HG02759 (cell line): ENCODE measurements around the gene ANKRD34A.
A peak's percentile ranks its signal among the peaks of the same experiment; 100 is the strongest.

ENCODE experiments used
- ATAC-seq: cut with Tn5 transposase; IDR thresholded peaks from one replicate; pipeline ENCODE4 v1.9.1; 2021; ENCODE audit warnings: mild to moderate bottlenecking, moderate library complexity; ENCODE audit not compliant: unreplicated experiment

ANKRD34A gene

GRCh38 chr1:145964328-145965118 lies at the start of gene ANKRD34A, which contains the start of gene POLR3GL:
TSS of gene ANKRD34A (minus strand) at chr1:145964575. CDS start at chr1:145961759, 2,816 bp downstream.
TSS of gene POLR3GL (plus strand) at chr1:145964690. CDS start at chr1:145974866, 10,176 bp downstream.
- ATAC-seq, result peak; percentile 90

DNA sequence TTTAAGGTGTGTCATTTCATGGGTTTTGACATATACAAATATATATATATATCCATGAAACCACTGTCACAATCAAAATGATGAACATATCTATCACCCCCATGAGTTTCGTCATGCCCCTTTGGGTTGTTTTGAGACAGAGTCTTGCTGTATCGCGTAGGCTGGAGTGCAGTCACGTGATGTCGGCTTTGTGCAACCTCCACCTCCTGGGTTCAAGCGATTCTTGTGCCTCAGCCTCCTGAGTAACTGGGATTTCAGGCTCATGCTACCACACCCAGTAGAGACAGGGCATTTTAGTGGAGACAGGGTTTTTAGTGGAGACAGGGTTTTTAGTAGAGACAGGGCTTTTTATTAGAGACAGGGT lies 49.2 kb upstream of the ANKRD34A start:
- ATAC-seq, result no peak

- no peak for ATAC-seq
Observed at GRCh38 chr1:146012703-146013558, 48.6 kb upstream of the ANKRD34A start.

DNA sequence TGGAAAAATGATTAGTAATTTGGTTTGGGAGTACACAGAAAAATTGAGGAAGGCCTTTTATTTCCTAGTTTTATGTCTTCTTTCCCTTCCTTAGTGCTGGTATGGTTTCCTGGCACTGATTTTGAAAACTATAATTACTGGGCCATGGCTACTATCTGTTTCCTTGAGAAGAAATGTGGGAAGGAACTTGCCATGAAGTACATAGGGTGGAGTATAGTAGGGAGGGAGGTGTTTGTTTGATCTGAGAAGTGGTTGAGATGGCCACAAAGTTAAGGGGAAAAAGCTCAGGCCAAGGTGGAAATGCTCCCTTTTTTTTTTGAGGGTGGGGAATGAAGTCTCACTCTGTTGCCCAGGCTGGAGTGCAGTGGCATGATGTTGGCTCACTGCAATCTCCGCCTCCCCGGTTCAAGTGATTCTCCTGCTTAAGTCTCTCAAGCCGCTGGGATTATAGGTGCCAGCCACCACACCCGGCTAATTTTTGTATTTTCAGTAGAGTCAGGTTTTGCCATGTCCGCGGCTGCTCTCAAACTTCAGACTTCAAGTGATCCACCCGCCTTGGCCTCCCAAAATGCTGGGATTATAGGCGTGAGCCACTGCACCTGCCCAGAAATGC lies 45.9 kb upstream of the ANKRD34A start:
- ATAC-seq, result no peak

GRCh38 chr1:146007489-146008133 lies 43.2 kb upstream of the ANKRD34A start:
- no peak for ATAC-seq

DNA sequence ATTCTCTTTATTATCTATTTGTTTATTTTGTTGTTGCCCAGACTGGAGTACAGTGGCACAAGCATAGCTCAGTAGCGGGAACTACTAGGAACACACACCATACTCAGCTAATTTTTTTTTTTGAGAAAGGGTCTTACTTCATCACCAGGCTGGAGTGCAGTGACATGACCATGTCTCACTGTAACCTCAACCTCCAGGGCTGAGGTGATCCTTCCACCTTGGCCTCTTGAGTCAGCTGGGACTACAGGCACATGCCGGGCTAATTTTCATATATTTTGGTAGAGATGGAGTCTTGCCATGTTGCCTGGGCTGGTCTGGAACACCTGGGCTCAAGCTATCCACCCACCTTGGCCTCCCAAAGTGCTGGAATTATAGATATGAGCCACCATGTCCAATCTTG lies 37.3 kb upstream of the ANKRD34A start:
- no peak for ATAC-seq

- no peak for ATAC-seq
Observed at GRCh38 chr1:145999321-146000024, 35.1 kb upstream of the ANKRD34A start.

GRCh38 chr1:145997718-145998023 lies 33.3 kb upstream of the ANKRD34A start:
- ATAC-seq, result no peak

DNA sequence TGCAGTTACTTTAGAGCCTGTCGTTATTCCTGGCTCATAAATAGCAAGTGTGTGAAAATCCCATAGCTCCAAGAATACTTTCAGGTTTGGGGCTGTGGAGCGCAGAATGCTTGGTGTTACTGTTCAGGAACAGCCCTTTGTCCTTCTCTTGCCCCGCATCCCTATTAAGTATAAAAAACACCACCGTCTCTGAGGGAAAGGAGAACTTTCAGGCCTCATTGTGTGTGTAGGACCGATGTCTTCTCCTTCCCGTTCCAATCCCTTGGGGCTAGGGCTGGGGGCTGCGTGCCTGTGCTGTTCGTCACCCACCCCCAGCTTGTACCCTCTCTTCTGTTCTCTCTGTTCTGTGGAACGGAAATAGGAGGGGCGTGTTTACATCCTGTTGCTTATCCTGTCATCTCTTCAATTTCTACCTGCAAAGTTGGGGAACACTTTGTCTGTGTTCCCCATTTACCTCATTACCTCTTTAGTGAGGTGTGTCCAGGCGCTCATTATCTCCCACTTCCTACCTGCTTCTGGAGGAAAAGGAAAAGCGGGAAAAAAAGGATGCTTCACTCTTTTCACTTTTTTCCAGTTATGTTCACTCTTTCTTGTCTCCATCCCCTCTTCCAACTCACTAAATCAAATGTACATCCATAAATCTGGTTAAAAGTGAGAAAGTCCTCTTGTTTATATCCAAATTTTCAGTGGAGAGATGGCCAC lies 32.8 kb upstream of the ANKRD34A start:
- ATAC-seq, result peak; percentile 33

- ATAC-seq, result peak; percentile 94
Observed at GRCh38 chr1:145996433-145997015, 32.1 kb upstream of the ANKRD34A start, which contains the start of gene TXNIP. TSS of gene TXNIP (minus strand) at chr1:145996579. CDS start at chr1:145996266, 313 bp downstream.

DNA sequence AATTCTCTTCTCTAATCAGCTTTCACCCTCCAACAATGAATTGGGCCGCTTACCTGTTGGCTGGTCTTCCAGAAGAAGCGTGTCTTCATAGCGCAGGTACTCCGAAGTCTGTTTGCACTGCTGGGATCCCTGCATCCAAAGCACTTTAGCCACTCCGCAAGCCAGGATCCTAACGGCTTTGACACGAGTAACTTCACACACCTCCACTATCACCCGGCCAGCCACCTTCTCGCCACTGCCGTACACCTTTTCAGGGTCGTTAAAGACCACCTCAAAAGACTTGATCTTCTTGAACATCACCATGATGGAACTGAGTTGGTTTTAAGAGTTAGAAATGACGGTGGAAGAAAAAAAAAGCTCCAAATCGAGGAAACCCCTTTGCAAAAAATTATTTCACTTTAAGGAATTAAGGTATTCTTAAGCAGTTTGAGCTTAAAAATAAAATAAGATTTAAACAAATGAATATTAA lies 31.6 kb upstream of the ANKRD34A start:
- ATAC-seq, result no peak

DNA sequence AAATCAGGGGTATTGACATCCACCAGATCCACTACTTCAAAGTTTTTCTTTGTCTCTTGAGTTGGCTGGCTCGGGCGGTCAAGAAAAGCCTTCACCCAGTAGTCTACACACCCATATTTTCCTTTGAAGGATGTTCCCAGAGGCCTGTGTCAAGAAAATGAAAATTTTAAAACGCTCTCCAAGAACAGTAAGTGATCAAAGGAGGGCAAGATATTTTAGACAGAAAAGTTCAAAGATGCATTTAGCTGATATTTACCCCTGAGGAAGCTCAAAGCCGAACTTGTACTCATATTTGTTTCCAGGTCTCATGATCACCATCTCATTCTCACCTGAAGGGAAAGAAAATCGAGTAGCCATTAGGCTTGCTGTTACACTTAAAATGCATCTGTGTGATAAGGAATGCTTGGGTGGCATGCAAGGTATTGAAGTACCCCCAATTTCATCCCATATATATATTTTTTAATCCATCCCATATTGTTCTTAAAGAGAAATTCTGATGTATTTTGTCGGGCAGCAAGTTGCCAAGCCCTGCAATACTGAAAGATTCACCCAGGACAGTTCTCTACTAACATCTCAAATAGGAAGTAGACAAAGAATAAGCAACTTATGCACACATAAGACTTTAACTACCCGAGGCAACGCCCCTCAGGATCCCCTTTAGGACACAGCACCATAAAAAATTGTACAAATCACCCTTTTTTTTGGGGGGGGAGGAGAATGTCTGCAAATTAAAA lies 30.9 kb upstream of the ANKRD34A start:
- no peak for ATAC-seq

GRCh38 chr1:145994391-145995120 lies 30.2 kb upstream of the ANKRD34A start:
- no peak for ATAC-seq

GRCh38 chr1:145993618-145994390 lies 29.4 kb upstream of the ANKRD34A start:
- ATAC-seq, result no peak

DNA sequence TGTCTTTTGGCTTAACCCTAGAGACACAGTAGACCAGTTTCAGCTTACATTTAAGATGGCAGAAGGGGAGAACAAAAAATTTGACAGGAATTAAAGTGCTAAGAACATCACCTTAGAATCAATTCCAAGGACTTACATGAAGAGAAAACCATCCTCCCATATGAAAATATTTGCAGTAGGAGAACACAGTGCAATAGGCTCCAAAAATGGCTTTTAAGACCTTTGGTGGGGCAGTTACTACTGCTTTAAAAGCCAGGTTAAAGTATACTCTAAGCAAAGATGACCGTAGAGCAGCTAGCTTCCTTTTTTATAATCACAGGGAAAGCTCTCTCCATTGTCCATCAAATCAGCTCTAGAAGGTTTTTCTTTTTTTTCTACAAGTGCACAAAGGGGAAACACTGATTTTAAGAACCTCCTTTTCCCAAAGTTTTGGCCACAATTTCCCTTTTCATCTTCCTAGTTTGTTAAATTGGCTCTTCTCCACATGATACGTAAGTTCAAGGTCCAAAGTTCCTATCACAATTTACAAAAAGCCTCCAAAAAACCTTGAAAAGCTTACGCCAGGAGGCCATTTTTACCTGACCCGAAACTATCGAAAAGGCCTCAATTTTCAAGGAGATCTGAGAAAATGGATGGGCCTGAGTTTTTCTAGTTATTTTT lies 28.7 kb upstream of the ANKRD34A start:
- no peak for ATAC-seq

DNA sequence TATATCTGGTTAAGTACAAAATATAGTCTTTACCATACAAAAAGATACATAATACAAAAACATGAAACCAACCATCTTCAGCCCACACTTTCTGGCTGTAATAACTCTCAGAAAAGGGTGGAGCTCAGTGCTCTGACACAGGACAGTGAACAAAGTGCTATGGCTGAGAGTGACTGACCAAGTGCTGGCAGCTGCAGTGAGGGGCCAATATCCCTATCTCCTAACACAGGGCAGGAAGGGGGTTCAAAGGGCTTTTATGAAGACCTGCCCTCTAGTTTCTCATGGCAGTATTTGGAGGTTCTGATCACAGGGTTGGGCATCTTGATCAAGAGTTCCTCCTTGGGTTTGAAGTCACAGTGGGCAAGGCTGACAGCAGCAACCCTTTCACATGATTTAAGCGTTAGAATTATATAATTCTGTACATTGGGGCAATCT lies 28.1 kb upstream of the ANKRD34A start:
- no peak for ATAC-seq
